Stimulated activated CD4-positive, alpha-beta T cell treated with anti-CD3 and anti-CD28 coated beads, Interleukin-4, amount 100 ng/mL, for 48 hours (primary cell): ENCODE measurements around the gene STIM1.
"Not testable (repeated sequence)": the region's sequence is repeated elsewhere in the genome, so short reads cannot be mapped to it uniquely, and the experiment has no call there.

Experiments
- DNase-seq, 2 donors: peaks; one replicate each; pipeline ENCODE4 v3.0.0-alpha.2; 2020; ENCODE audit warnings: low read depth in 2 of 2

STIM1 gene

DNA sequence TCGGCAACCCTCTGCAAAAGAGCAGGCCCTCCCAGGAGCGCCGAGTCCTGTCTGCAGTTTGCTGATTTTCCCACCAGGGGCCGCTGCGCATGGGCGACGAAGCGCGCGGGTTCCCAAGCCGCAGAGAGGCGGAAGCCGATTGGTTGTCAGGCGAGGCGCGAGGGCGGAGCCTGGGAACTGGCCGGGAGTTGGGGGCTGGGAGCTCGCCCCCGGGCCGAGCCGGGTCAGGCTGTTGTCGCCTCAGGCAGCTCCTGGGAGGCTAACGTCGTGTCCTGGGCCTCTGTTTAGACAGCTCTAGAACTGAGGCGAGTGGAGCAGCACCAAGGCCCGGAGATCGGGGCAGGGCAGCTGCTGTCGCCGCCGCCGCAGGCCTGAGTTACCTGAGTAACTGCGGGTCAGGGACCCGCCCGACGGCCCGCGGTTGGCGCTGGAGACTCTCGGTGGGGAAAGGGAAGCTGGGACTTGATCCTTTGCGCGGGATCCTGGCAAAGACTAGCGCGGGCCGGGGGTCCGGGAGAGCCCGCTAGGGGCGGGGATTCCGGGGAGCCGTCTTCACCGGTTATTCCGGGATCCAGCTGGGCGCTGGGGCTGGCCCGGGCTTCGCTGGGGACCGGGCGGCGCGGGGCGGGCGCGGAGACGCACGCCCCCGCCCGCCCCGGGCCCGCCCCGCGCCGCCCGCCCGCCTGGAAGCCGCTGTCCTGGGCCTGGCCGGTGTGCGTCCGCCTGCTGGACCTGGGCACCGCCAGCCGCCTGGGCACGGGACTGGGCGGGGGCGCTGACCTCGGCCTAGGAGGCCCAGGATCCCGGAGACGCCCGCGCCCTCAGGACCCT is at the start of gene STIM1:
TSS of gene STIM1 (plus strand) at position 688 of the 831 bp plus-strand sequence. CDS start 607 bp downstream, outside the sequence.
- peak; percentile 97 for DNase-seq

DNA sequence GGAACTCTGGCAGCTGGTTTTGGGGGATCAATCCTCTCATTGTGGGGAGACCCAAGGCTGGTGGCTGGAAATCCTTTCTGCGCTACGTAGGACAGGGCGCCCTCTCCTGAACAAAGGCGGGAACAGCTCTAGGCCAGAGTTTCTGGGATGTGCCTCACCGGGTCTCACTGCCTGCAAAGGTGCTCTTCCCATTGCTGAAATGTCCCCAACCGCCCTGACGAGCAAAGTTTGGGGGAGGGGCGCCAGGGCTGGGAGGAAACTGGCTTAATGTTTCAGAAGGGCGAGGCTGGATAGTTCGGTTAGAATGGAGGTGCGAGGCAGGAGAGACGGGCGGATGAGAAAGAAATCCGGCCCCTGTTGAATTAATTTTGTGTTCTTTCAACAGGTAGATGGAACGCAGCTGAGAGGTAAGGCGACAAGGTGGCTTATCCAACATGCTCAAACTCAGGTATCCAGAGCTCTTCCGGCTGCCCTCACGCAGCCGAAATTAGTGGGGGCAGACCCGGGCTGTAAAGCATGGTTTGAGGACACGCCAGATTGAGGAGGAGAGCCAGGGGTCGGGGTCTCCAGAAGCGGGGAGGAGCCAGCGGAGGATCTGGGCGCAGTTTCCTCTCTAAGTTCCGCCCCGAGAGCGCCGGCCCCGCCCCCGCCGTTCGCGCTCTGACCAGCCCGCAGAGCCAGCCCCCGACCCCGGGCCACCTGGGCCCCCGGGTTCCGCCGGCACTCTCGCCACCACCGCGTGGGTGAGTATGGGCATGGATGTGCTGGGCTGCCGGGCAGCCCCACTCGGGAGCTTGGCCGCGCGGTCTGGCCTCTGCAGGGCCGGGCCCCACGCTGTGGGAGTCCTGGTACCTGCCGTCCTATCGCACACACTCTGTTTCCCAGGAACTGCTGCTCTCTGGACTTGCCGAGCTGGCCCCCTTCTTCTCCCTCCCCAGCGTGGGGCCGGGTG is 47.3 kb upstream of the STIM1 start, which contains the start of gene PGAP2:
TSS of gene PGAP2 (plus strand) at position 652 of the 952 bp plus-strand sequence. CDS start 2,700 bp downstream, outside the sequence.
- peak; percentile 48 for DNase-seq

DNA sequence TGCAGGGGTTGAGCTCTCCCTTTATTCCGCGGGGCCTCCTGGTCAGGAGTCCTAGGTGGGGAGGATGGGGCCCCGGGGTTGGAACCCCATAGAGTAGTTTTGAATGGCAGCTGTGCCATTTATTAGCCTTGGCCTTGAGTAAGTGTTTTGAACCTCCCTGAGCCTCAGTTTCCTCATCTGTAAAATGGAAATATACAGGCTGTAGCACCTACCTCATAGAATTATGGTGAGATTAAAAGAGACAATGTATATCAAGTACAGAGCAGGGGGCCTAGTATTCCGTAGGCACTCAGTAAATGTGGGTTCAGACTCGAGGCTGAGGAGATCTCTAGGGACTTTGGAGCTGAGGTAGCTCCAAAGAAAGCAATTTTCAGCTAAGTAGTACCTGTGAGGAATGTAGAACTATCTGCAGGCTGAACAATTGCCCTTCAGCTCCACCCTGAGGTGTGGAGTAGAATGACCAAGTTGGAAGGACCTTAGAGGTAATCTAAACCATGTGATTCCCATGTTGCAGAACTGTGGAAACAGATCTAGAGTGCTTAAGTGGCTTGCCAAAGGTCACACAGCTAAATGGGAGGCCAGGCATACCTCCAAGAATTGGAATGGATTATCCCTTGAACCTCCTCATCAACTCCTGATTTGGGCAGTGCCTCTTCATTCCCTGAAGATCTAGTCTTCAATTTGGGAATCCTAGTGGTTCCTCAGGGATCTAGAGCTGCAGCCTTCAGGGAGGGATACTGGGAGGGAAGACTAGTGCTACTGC is 46.4 kb upstream of the STIM1 start:
- no peak for DNase-seq

DNA sequence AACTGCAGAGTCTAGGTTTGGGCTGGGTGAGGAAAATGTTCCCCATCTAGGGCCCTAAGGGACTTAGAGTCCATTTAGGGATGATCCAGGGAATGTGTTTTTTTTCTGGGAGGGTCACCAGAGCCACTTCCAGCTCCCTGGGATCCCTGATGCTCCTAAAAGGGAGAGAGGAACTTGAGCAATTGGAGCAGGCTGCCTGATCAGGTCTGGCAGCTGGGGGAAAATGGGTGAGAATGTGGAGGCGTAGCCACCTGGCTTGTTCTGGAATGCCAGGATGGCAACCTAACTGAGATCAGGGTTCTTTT is 45.9 kb upstream of the STIM1 start:
- no peak for DNase-seq

DNA sequence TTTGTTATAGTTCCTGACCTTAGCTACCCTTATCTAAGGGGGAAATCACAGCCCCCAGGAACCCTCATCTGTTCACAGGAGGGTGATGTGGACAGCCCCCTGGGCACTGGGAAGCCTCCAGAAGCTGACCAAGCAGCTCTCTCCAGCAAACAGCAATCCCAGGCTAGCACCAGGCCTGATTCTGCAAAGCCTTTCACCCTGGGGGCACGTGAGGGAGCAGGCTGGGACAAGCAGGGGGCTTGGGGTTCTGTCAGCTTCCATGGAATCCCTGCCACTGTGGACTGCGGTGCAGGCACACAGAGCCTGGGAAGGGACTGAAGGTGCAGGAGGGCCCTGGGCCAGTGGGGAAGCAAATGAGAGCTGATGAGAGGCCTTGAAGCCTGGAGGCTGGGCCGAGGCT is 45.0 kb upstream of the STIM1 start:
- DNase-seq: no peak

DNA sequence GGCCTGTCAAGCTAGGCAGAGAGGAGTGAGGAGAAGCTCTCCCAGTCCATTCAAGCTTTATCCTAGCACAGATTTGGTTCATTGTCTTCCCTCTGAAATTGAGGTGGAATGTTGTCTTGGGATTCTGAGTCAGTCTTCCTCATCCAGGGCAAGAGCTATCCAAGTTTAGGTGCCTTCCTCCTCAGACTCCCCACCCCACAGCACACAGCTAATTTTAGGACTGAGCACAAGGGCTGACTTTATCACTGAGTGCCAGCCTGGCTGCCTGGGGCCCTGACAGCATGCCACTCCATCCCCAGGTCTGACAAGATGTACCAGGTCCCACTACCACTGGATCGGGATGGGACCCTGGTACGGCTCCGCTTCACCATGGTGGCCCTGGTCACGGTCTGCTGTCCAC is 44.5 kb upstream of the STIM1 start:
- no peak for DNase-seq

DNA sequence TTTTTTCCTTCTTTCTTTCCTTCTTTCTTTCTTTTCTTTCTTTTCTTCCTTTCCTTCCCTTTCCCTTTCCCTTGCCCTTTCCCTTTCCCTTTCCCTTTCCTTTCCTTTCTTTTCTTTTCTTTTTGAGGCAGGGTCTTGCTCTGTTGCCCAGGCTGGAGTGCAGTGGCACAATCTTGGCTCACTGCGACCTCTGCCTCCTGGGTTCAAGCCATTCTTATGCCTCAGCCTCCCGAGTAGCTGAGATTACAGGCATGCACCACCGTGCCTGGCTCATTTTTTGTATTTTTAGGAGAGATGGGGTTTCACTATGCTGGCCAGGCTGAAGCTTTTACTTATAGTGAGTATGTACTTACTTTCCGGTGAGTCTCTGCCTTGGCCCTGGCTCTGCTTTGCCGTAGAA is 40.6 kb upstream of the STIM1 start:
- not testable (repeated sequence) for DNase-seq

DNA sequence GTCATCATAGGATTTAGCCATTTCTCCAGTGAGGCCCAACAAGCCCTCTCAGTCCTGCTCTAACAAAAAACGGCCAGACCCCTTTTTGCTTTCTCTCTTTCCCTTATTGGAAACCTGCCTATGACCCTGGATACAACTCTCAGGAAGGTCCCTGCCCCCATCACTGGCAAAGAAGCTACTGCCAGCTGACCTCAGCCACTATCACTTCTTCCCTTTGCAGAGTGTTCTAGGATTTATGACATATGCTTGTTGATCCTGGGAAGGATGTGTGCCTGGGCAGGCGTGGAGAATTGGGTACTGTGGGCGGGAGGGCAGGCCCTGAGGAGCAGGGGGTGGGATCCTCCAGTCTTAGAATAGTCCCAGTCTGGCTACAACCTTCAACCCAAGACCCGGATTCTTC is 39.6 kb upstream of the STIM1 start:
- no peak for DNase-seq

DNA sequence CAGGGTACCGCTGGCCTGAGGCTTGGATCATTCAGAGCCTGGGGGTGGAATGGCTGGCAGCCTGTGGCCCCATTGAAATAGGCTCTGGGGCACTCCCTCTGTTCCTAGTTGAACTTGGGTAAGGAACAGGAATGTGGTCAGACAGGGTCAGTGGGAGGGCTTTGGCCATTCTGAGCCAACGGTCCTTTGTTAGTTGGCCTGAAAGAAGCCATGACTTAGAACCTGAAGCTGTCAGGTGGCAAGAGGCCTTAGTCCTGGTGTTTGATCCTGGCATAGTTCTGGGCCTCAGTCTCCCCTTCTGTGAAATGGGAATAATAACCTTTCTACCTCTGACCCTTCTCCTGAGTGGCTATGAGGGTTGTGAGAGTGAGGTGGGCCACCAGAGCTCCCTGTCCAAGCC is 38.8 kb upstream of the STIM1 start:
- no peak for DNase-seq

DNA sequence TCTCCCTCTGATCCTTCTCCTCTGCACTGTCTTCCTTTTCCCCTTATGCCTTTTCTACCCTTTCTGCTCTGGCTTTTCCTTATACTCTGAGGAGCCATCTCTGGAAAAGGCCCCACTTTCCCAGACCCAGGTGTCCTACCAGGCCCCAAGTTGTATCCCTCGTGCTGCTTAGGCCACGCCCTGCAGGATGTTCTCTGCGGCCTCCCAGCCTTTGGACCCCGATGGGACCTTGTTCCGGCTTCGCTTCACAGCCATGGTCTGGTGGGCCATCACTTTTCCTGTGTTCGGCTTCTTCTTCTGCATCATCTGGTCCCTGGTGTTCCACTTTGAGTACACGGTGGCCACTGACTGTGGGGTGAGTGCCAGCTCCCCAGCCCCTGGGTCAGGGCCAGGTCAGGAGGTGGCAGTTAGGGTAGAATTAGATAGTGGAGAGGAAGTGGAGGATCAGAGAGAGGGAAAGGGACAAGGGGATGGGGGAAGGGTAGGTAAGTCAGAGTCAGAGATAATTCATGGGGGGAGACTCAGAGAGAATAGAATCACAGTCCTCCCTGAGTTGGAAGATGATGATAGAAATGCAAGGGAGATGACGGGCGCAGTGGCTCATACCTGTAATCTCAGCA is 38.2 kb upstream of the STIM1 start:
- DNase-seq: no peak

DNA sequence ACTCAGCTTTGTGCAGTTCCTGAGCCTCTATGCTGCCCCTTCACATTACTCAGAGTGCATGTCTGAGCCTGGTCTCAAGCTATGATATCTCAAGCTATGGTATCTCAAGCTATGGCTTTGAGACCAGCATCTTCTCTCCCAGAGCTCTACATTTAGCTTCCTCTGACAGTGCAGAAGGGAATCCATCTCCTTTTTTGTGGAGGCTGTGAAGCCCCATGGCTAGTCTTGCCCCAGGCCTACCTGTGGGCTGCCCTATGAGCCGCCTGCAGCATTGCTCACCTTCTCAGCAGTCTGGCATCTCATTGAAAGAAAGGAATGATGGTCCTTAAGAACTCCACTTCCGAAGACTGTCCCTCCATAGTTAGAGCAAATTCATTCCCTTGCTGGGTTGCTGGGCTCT is 34.5 kb upstream of the STIM1 start:
- no peak for DNase-seq

DNA sequence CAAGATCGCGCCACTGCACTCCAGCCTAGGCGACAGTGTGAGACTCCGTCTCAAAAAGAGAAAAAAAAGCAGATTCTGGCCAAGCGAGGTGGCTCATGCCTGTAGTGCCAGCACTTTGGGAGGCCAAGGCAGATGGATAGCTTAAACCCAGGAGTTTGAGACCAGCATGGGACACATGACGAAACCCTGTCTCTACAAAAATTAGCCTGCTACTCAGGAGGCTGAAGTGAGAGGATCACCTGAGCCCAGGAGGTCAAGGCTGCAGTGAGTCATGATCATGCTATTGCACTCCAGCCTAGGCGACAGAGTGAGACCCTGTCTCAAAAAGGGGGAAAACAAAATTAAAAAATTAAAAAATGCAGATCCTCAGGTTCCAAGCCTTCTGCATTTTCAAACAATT is 33.2 kb upstream of the STIM1 start:
- DNase-seq: no peak

DNA sequence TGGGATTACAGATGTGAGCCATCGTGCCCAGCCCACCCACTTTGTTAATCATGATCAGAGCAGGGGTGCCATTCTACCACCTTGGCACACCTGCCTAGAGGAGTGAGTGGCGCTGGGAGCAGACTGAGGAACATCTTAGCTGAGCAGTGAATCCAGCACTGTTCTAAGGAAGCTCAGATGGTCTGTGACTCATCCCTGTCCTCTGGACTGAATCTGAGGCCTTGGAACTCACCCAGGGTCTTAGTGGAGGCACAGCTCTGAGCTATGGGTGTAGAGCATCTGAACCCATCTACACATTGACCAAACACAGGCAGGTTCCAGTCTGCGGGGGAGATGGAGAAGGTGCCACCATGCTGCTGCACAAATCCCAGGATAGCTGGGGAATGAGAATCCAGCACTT is 32.2 kb upstream of the STIM1 start:
- DNase-seq: no peak

DNA sequence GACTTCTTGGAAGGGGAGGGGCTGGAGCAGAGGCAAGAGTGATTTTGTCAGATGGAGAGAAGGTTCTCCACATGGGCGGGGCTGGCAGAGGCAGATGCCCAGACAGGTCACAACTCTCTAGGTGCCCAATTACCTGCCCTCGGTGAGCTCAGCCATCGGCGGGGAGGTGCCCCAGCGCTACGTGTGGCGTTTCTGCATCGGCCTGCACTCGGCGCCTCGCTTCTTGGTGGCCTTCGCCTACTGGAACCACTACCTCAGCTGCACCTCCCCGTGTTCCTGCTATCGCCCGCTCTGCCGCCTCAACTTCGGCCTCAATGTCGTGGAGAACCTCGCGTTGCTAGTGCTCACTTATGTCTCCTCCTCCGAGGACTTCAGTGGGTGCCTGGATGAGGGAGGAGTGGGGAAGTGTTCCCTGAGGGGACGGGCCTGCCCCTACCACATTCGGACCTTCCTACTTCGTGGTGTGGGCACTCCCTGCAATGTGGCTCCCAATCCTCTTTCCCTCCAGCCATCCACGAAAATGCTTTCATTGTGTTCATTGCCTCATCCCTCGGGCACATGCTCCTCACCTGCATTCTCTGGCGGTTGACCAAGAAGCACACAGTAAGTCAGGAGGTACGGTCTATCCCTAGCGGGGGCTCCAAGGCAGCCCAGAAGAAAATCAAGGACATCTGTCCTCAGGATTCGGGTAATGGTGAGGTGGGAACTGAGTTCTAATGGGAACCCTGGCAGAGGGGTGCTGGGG is 31.5 kb upstream of the STIM1 start:
- no peak for DNase-seq

DNA sequence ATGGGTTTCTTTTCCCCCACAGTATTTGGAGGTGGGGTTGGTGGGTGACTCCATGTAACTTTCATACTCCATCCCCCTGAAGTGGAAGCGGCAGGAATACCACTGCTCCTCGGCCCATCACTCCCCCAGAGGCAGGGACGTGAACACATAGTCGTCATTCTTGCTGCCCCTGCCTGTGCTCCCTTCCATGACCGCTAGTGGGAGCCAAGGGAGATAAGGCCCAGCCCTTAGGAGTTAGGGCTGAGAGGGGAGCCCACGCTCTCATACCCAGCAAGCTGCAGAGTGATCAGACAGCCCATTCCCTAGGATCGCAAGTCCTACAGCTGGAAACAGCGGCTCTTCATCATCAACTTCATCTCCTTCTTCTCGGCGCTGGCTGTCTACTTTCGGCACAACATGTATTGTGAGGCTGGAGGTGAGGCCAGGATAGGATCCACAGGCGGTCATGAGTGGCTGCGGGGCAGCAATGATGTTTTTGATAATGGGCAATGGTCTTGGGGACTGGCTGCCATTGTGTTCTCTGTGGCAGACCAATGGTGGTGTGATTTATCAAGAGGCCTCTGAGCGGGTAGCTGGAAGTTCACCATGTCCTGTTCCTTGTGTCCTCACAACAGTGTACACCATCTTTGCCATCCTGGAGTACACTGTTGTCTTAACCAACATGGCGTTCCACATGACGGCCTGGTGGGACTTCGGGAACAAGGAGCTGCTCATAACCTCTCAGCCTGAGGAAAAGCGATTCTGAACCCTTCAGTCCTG is 30.6 kb upstream of the STIM1 start:
- peak; percentile 77 to 78 for DNase-seq

DNA sequence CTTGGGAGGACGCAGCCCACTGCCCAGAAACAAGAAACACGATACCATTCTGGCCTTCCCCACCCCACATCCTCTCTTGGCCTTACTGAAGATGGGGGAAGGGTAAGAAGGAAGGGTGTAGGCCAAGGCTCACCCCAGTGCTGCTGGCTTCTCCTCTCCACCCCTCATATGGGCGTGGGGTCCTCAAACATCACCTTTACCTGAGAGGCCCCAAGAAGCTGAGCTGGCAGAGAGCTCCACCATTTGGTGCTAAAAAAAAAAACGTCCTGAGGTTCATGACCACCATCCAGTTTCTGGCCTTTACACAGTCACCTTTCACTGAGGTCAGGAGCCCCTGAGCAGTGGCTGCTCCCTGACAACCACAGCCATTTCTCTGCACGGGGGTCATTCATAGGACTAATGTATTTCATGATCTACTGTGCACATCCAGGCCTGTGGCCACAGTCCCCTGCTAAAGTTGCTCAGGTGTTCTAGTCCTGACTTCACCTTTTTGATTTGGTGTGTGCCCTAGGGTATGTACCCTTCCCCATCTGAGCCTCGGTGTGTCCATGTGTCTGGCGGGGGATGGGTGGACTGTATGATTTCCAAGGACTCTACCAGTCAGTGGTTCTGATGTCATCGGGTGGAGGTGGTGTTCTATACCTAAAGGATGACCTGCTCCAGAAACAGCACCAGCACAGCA is 29.9 kb upstream of the STIM1 start:
- DNase-seq: no peak

DNA sequence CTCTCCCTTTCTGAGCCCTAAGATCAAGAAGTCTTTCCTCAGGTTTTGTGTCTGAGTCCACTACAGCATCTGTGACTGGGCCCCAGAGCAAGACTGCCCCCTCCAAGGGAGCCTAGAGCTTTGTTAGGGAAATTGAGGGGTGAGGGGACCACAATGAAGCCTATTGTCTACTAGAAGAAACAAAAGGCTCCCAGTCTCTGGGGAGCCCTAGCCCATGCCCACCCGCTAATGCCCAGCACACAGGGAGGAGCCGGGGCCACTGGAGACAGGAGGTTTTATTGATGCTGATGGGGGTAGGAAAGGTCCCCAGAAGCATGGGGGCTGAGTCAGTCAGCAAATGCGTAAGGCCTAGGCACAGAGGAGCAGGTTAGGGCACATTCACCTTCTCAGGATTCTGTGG is 28.7 kb upstream of the STIM1 start:
- DNase-seq: no peak

DNA sequence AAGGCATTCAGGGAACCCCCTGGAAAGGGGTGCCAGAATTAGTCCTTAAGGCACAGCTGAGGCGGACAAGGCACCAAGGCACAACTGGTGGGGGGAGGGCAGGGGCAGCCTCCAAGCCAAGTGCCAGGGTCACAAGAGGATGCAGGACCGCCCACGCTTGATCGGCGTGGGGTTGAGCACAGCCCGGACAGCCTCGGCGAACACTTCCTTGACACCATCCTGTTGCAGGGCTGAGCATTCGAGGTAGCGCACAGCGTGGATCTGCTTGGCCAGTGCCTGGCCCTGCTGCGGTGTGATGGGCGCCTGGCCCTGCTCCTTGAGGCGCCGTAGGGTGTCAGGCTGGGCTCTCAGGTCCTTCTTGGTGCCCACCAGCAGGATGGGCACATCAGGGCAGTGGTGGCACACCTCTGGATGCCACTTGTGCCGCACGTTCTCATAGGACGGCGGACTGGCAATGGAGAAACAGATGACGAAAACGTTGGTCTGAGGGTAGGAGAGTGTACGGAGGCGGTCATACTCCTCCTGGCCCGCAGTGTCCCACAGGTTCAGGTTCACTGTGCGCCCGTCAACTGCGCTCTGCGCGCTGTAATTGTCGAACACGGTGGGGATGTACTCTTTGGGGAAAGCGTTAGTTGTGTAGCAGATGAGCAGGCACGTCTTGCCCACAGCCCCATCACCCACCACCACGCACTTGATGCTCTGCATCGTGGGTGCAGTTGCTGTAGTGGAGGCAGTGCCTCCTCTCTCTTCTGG is 27.9 kb upstream of the STIM1 start:
- DNase-seq: no peak

DNA sequence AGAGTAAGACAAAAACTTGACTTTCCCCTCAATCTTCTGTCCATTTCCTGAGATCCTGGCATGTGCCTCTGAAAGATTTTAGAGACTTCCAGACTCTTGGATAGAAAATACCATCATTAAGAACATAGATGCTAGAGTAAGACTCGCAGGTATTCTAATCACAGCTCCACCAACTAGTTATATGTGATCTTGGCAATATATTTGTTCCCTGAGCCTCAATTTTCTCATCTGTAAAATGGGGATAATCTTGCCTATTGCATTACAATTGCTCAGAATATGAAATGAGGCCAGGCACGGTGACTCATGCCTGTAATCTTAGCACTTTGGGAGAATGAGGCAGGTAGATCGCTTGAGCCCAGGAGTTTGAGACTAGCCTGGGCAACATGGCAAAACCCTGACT is 25.4 kb upstream of the STIM1 start:
- no peak for DNase-seq
